OCI-LY7 (cell line): ENCODE results near the gene SCGN.

ENCODE experiments used
- EZH2phosphoT487 ChIP-seq: fragments of 200-600 bp; sonication (generic); IDR thresholded peaks from 2 replicates; pipeline ENCODE4 v1.6.1; 2018; ENCODE audit warnings: low read depth, borderline replicate concordance, mild to moderate bottlenecking, mixed run types, antibody characterized with exemption, low read length, moderate library complexity, mixed read lengths
- TF ChIP-seq, protein P1 (sequence below): fragments of 200-600 bp; sonication (generic); conservative IDR thresholded peaks from 2 replicates; pipeline ENCODE4 v1.5.1; 2014; ENCODE audit warnings: mild to moderate bottlenecking, antibody characterized with exemption, low read length, moderate library complexity, mixed read lengths

DNA sequence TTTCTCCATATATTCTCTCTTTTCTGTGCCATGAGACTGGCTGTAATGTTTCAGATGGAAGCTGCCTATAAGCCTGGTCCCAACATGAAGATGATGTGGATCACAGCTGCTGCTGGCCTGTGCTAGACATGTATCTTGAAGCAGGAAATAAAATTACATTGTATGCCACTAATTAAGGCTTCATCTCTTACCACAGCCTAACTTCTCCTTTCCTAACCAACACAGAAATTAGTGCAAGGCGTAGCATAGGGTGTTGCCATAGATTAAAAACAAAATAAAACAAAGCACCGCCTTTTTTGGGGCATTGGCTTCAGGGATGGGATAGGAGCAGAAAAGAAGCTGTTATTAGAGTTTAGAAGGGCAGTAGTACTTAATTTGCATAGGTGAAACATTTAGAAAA is 97.8 kb downstream of the SCGN start:
- TF ChIP-seq, protein P1, sequence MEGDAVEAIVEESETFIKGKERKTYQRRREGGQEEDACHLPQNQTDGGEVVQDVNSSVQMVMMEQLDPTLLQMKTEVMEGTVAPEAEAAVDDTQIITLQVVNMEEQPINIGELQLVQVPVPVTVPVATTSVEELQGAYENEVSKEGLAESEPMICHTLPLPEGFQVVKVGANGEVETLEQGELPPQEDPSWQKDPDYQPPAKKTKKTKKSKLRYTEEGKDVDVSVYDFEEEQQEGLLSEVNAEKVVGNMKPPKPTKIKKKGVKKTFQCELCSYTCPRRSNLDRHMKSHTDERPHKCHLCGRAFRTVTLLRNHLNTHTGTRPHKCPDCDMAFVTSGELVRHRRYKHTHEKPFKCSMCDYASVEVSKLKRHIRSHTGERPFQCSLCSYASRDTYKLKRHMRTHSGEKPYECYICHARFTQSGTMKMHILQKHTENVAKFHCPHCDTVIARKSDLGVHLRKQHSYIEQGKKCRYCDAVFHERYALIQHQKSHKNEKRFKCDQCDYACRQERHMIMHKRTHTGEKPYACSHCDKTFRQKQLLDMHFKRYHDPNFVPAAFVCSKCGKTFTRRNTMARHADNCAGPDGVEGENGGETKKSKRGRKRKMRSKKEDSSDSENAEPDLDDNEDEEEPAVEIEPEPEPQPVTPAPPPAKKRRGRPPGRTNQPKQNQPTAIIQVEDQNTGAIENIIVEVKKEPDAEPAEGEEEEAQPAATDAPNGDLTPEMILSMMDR: no peak
- no peak for TF ChIP-seq EZH2phosphoT487
